Pancreas (tissue), 10 donors: Measurements from ENCODE around the gene FOXO3. TPM values are rescaled to one million over a fixed set of nuclear protein-coding genes. Genes with fewer than 3 reads are reported as not detected.

Source experiments
- ATAC-seq, 4 donors: fragments of 200-7000 bp; cut with Tn5 transposase; one replicate each; pipeline versions ENCODE4 v1.8.0 to v1.9.1; 2020; ENCODE audit warnings: mild to moderate bottlenecking in 4 of 4, moderate library complexity in 4 of 4
- DNase-seq, 6 donors: peaks; one replicate each; pipeline ENCODE4 v3.0.0-alpha.2; 2020
- FAIRE-seq: peaks from 2 replicates; lab custom pipeline; 2012; peaks lifted over from hg19 to GRCh38; lab: Jason Lieb, UNC
- H3K27ac ChIP-seq, 4 donors: fragments of 200-600 bp; sonication (generic); 1 replicate in 3 of 4; 2 replicates in 1 of 4; pipeline versions ENCODE4 v1.5.0 to v1.8.0; 2020
- H3K27me3 ChIP-seq, 4 donors: fragments of 200-600 bp; one replicate each; pipeline ENCODE4 v1.8.0; 2021
- H3K36me3 ChIP-seq, 3 donors: fragments of 200-600 bp; sonication (generic) in 1 of 3; one replicate each; pipeline versions ENCODE4 v1.5.0 to v1.8.0; 2020 to 2021
- H3K4me1 ChIP-seq, 3 donors: fragments of 200-600 bp; one replicate each; pipeline ENCODE4 v1.8.0; 2021
- H3K4me3 ChIP-seq, 4 donors: fragments of 200-600 bp; sonication (generic) in 2 of 4; one replicate each; pipeline versions ENCODE4 v1.5.0 to v1.8.0; 2020 to 2021
- H3K9me3 ChIP-seq, 4 donors: fragments of 200-600 bp; one replicate each; pipeline ENCODE4 v1.8.0; 2021
- CTCF ChIP-seq, 4 donors: fragments of 200-600 bp; sonication (generic) in 3 of 4; IDR thresholded peaks; one replicate each; pipeline versions ENCODE4 v1.5.0 to v1.8.0; 2021; ENCODE audit warnings: antibody characterized with exemption in 4 of 4
- WGBS, 2 donors: extraction: QIAGEN DNeasy Blood & Tissue Kit; methylation state at CpG; one replicate each; pipeline ENCODE4 v1.1.7; 2013; 5-methylcytosine and 5-hydroxymethylcytosine counted together
- intact Hi-C, 3 donors: fragments of 100-400 bp; cut with DNase I; formaldehyde crosslinking; loops; one replicate each; pipeline versions ENCODE4 v1.11.1 to v1.14.2; 2022
- polyA plus RNA-seq, 2 donors: library from polyadenylated mRNA; stranded (reverse); fragments of 200-250 nt; gene quantifications; one replicate each; pipeline ENCODE4 v1.2.3, GENCODE V29; 2013
- total RNA-seq, 6 donors: library from RNA; stranded (reverse); fragmentation: NEBNext Ultra II Directional in 4 of 6; extraction: Animal tissue kit (Norgen Biotek cat#: 25700) in 4 of 6; gene quantifications; one replicate each; pipeline versions ENCODE4 v1.2.1 to v1.2.4, GENCODE V29; 2021 to 2023
- donor health status: healthy with polysubstance abuse.
- donor health status: DM: no; HTN: no; CAD: no; lungs with moderate emphysema.
- donor health status: DM: no; HTN: no; CAD: no.
- donor health status: control.
- donor health status: control.
- donor health status: Bipolar disorder and iron deficiency.
- donor health status: DM: yes; HTN: yes; CAD: no.
- donor health status: DM: no; HTN: no; CAD: no.
- donor health status: DM: no; HTN: no; CAD: no.
- donor health status: DM: yes; HTN: yes; CAD: no.

The FOXO3 gene
- total and polyA plus RNA-seq, 8 donors = 11.3 to 61.2 (median 41.2) TPM

DNA sequence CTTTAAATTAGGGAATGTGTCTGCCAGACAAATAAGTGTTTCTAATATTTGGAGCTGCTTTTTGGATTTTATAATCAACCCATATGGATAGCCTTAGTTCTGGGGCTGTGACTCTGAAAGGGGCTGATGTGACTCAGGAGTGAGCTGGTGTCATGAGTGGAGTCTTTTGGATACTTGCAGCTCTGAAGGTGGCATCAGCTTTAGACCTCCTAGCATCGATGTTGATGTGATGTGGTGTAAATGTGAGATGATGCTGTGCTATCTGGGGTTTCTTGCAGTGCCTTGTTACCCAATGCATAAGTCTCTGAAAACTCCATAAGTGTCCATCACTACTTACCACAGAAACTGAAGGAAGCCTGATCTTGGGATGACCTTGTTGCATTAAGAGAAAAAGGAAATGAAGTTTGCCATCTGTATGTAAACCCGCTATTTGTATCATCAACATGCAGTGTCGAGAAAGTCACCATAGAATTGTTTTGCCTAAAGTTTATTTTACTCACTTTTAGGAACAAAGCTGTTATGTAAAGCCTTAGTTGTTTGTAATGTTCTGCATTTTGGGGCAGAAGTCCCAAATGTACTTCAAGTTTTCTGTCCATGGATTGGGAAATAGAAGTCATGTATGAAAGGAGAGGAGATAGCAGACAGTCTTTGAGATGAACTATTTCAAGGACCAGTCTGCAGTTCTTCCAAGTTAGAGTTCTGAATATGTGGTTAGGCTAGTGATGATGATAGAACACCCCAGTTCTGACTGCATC lies 8.0 kb downstream of the FOXO3 start:
- no peak for TF ChIP-seq CTCF (IDR thresholded peaks at IDR 0.05)
- FAIRE-seq (no peak), DNase-seq (no peak), ATAC-seq (no peak)
- intact Hi-C loops = no loop called here
- peaks cover 21 to 40% (median 33%) of the 10 kb centered on the region in 3 donors for H3K4me1 ChIP-seq
- H3K36me3 ChIP-seq = peaks cover 0 to 54% (median 17%) of the 10 kb centered on the region in 3 donors
- no peak overlapping the region for H3K27ac ChIP-seq
- WGBS, 2 donors = 78 to 87% methylated on average over 3 of the region's 3 CpGs
- H3K9me3 ChIP-seq = no peaks in the 10 kb centered on the region
- no peak overlapping the region for H3K4me3 ChIP-seq
- no peaks in the 10 kb centered on the region for H3K27me3 ChIP-seq

- WGBS, 2 donors = 97% methylated on average over 1 of the region's 1 CpG
- DNase-seq (no peak), ATAC-seq (no peak), FAIRE-seq (no peak)
- H3K36me3 ChIP-seq = peaks cover 0 to 54% (median 17%) of the 10 kb centered on the region in 3 donors
- no peak overlapping the region for H3K4me3 ChIP-seq
- no peak for TF ChIP-seq CTCF (IDR thresholded peaks at IDR 0.05)
- H3K9me3 ChIP-seq = no peaks in the 10 kb centered on the region
- no peak overlapping the region for H3K27ac ChIP-seq
- peaks cover 27 to 39% (median 28%) of the 10 kb centered on the region in 3 donors for H3K4me1 ChIP-seq
- intact Hi-C loops = loop anchor here in 1 of 3 donors (10.0 kb wide), 1 partner anchor 104 kb away; no protein-coding TSS in a partner anchor
- no peaks in the 10 kb centered on the region for H3K27me3 ChIP-seq
These were observed 9.8 kb downstream of the FOXO3 start for GRCh38 chr6:108570517-108570916.

GRCh38 chr6:108574457-108575141 lies 13.9 kb downstream of the FOXO3 start:
- Histone ChIP-seq H3K27ac (peak overlapping the region in 1 of 4 donors; percentile 12), H3K36me3 (peaks cover 0 to 35% (median under 1%) of the 10 kb centered on the region in 3 donors), H3K4me3 (no peak overlapping the region), H3K27me3 (no peaks in the 10 kb centered on the region), H3K9me3 (no peaks in the 10 kb centered on the region), H3K4me1 (peaks cover 26 to 41% (median 30%) of the 10 kb centered on the region in 3 donors)
- FAIRE-seq (no peak), DNase-seq (no peak), ATAC-seq (peak; percentile 45 to 70 (median 60))
- TF ChIP-seq CTCF (IDR thresholded peaks at IDR 0.05) = no peak
- 20 to 21% methylated on average over 4 of the region's 4 CpGs for WGBS, 2 donors
- intact Hi-C loops = loop anchor here in 1 of 3 donors (10.0 kb wide), 1 partner anchor 100 kb away; no protein-coding TSS in a partner anchor

DNA sequence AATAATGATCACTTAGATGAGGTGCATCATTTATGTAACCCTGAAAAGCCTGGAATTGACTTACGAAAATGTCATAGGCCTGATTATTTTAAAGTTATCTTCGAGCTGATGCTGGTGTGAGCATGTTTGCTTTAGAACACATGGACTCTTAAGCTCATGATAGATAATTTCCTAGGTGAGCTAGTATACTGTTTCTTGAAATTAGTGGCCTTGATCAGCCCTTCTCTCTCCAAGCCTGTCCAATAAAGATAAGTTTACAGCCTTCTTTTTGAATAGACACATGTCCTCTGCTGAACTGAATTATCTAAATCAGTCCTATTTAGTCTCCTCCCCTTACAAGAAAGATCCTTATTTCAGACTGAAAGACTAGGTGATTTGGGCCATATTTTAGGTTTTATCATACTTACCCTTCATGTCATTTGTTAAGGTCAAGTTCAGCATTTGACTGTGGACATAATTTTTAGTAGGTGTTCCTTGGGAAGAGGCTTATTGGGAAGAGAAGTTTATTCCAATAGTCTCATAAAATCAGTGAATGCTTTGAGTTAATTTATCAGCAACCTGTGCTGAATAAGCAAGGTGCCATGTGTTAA lies 15.3 kb downstream of the FOXO3 start:
- Histone ChIP-seq H3K27me3 (no peaks in the 10 kb centered on the region), H3K27ac (peak overlapping the region in 2 of 4 donors; percentile 14 to 49), H3K9me3 (no peaks in the 10 kb centered on the region), H3K36me3 (peaks cover 0 to 22% (median 0%) of the 10 kb centered on the region in 3 donors), H3K4me1 (peaks cover 31 to 50% (median 37%) of the 10 kb centered on the region in 3 donors), H3K4me3 (no peak overlapping the region)
- no peak for DNase-seq
- FAIRE-seq = no peak
- peak in 1 of 4 donors; percentile 8 for ATAC-seq
- WGBS, 2 donors = 26 to 34% methylated on average over 2 of the region's 2 CpGs
- no peak for TF ChIP-seq CTCF (IDR thresholded peaks at IDR 0.05)
- intact Hi-C loops = loop anchor here in 1 of 3 donors (10.0 kb wide), 1 partner anchor 99 kb away; no protein-coding TSS in a partner anchor
